Smooth muscle cell of the pulmonary artery (primary cell): ENCODE measurements around the gene OR52H1. TPM values are rescaled to one million over a fixed set of nuclear protein-coding genes. Genes with fewer than 3 reads are reported as not detected.

ENCODE experiments used
- total RNA-seq: library from RNA; depleted of rRNA; stranded (reverse); fragments of >200 nt; gene quantifications from 2 replicates; pipeline ENCODE4 v1.2.3, GENCODE V29; 2014

Gene OR52H1
- total RNA-seq = 0.91 and 0.99 TPM in 2 replicates

DNA sequence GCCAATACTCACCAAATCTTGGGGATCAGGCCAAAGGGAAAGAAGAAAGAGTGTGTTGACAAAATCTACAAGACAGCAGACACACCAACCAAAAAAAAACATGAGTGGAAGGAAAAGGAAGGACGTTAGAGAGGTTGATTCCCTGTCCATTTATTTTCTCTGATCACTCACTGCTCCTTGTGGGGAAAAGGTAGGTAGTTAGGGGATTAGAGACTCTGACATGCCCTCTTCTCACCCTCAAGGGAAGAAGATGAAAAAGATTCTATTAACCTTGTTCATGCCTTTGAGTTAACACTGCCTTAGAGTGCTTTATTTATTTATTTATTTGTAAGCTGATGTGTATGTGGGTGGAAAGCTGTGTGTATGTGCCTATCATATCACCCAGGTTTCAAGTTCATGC, at the start of gene OR52H1:
Gene OR52H1, minus strand, starts transcription at position 101 of the 400 bp plus-strand sequence. CDS start 3,035 bp downstream, outside the sequence.

DNA sequence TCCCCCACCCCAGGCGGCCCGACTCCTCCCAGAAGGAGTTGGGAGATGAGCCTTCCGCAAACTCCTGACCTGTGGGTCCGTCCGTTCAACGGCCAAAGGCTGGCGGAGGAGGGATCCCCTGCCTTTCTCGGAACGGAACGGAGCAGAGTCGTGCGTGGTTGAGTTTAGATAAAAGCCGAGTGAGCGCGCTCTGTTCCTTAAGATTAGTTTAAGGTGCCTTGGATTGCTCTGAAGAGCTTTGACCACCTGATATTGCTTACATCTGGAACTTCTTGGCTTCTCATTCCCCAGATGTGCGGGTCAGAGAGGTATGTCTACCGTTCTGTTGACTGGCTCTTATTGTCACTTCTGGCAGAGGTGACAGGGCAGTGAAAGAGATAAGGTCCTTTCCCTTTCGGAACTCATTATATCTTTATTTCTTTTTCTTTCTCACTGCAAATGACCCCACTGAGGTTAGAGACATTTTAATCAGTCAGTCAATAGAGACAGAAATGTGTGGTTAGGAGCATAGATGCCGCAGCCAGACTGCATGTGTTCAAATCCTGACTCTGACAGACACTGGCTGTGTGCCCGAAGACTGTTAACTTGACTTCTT, 48.4 kb upstream of the OR52H1 start, which contains the start of gene TRIM6:
Gene TRIM6, plus strand, starts transcription at position 31 of the 595 bp plus-strand sequence. Its CDS starts 261 bp downstream, at position 292.

DNA sequence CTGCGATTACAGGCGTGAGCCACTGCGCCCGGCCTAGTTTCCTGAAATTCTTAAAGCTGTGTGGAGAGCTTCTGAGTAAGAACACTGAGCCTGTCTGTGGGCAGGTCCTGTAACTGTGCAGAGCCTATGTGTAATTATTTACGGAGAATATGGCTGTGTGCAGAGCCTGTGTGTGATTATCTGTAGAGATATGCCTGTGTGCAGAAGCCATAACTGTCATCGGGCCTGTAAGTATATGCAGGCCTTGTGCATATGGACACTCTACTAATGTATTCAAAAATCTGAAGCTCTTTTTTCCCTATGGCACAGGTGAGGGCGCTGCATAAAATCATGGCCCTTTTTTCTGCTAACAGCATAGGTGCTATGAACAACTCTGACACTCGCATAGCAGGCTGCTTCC, 32.2 kb upstream of the OR52H1 start, which contains the start of gene OR52B6:
Gene OR52B6, plus strand, starts transcription at position 301 of the 400 bp plus-strand sequence. Its CDS starts 0 bp downstream, at position 301.

DNA sequence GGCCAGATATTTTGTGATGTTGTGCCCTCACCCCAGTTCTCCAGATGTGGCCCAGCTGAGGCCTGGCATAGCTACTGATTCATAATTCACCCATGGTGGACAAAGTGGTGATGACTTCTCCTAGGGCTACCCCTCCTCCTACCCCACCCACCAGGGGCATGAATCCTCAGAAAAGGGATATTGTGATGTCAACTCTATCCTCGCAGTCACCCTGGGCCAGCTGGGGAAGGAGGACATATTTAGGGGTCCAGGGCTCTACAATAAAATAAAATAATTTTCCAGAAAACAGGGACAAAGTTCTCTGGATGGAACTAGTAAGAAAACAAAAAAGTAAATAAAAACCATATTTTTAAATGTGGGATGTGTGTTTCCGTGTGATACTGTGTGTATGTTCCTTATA, 31.7 kb downstream of the OR52H1 start, which contains the start of gene UBQLNL:
Gene UBQLNL, minus strand, starts transcription at position 101 of the 400 bp plus-strand sequence. CDS start 258 bp downstream, outside the sequence.

DNA sequence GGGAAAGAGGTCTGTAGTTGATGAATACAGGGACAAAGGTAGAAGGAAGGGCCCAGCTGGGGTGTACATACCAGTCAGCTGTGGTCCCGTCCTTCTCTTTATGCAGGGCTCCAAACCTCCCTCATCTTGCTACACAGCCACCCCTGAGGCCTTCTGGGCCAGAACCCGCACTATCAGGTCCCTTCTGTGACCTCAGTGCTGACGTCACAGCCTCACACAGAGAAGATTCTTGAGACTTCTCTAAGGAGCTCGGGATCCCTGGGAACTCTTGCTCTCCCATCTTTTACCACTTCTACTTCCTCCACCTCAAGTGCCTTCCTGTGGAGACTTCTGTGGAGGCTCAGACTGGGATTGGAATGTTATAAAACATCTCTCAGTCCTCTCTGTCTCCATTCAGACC, 38.5 kb downstream of the OR52H1 start, which contains the start of gene UBQLN3:
Gene UBQLN3, minus strand, starts transcription at position 155 of the 400 bp plus-strand sequence. CDS start 399 bp downstream, outside the sequence.

Other genes starting within 250 kb of the OR52H1 start
- gene OR51B4, start 246.6 kb downstream of the OR52H1 start, total RNA-seq = 0.20 TPM in 1 of 2 replicates, not detected in the other
- 0.13 TPM in 2 replicates for gene OR51B2, start 224.2 kb downstream of the OR52H1 start, total RNA-seq
- gene OR51B5, start 205.0 kb downstream of the OR52H1 start, total RNA-seq = 0.13 and 0.17 TPM in 2 replicates
- gene OR51B6, start 197.0 kb downstream of the OR52H1 start, total RNA-seq = not detected in 2 replicates
- gene OR51M1, start 164.7 kb downstream of the OR52H1 start, total RNA-seq = not detected in 2 replicates
- not detected in 2 replicates for gene OR51Q1, start 126.4 kb downstream of the OR52H1 start, total RNA-seq
- gene OR51I1, start 107.0 kb downstream of the OR52H1 start, total RNA-seq = not detected in 2 replicates
- not detected in 2 replicates for gene OR51I2, start 99.2 kb downstream of the OR52H1 start, total RNA-seq
- gene OR52D1, start 59.9 kb downstream of the OR52H1 start, total RNA-seq = not detected in 2 replicates
- 0.10 and 0.26 TPM in 2 replicates for gene UBQLN3, start 38.6 kb downstream of the OR52H1 start, total RNA-seq
- gene UBQLNL, start 31.8 kb downstream of the OR52H1 start, total RNA-seq = 0.23 and 0.33 TPM in 2 replicates
- not detected in 2 replicates for gene OR52B6, start 32.3 kb upstream of the OR52H1 start, total RNA-seq
- gene TRIM6, start 48.1 kb upstream of the OR52H1 start, total RNA-seq = 3.0 and 5.1 TPM in 2 replicates
- gene TRIM34, start 76.5 kb upstream of the OR52H1 start, total RNA-seq = 7.8 and 14.9 TPM in 2 replicates
- gene TRIM5, start 136.5 kb upstream of the OR52H1 start, total RNA-seq = 28.7 and 41.6 TPM in 2 replicates
- 111 and 122 TPM in 2 replicates for gene TRIM22, start 141.2 kb upstream of the OR52H1 start, total RNA-seq
- not detected in 2 replicates for gene OR56B1, start 187.9 kb upstream of the OR52H1 start, total RNA-seq
- gene OR52N4, start 205.7 kb upstream of the OR52H1 start, total RNA-seq = not detected in 2 replicates
- not detected in 2 replicates for gene OR52N5, start 234.8 kb upstream of the OR52H1 start, total RNA-seq
- not detected in 2 replicates for gene OR52N1, start 242.7 kb upstream of the OR52H1 start, total RNA-seq